ENCODE results near the gene IHH. TPM values are rescaled to one million over a fixed set of nuclear protein-coding genes. Genes with fewer than 3 reads are reported as not detected.

The IHH gene
- total RNA-seq, 2 experiments from 2014 or later, result not detected

DNA sequence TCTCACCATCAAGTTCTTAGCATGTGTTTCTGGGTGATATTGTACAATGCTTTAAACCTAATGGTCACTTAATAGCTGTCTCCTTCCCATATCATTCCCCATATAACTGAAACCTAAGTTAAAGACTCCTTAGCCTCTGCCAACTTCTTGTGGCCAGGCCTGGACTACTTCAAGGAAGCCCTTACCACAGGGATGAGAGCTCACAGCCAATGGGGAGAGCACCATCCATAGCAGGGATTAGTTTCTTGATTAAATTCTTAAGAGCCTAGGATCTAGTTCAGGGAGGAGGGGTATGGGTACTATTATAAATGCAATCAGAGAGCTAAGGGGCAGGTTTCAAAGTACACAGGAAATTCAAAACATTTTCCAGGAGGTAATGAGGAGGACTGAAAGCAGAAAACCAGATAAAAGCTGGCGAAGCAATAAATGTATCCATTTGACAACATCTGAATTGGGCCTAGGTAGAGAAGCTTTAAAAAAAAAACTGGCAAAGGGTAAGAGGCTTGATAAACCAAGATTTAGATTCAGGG, 34.8 kb upstream of the IHH start:
- no peak for ATAC-seq (ENCODE audit: poor library complexity)
- CTCF ChIA-PET, result no interaction called here
- no peaks in the 10 kb centered on the region for H3K27me3 Mint-ChIP-seq
- Histone ChIP-seq H3K4me1 (ENCODE audit: insufficient read depth, low read length) (no peaks in the 10 kb centered on the region), H3K4me3 (ENCODE audit: low read length) (no peak overlapping the region), H3K27me3 (ENCODE audit: control insufficient read depth in 1 of 2, insufficient read depth in 2 of 2, low read length in 2 of 2) (no peaks in the 10 kb centered on the region), H3K27ac (ENCODE audit: low read depth in 1 of 2, low read length in 2 of 2) (no peak overlapping the region), H3K36me3 (ENCODE audit: insufficient read depth, low read length) (peaks cover 32% of the 10 kb centered on the region), H3K9me3 (ENCODE audit: control insufficient read depth in 1 of 2, insufficient read depth in 1 of 2, low read length in 2 of 2) (no peaks in the 10 kb centered on the region)
- H3K36me3 Mint-ChIP-seq (ENCODE audit: low read depth), result peaks cover 24% of the 10 kb centered on the region
- DNase-seq, result no peak
- POLR2A ChIA-PET, result no interaction called here
- H3K4me3 Mint-ChIP-seq, result no peak overlapping the region
- H3K9me3 Mint-ChIP-seq, result no peaks in the 10 kb centered on the region
- intact Hi-C loops (cut with DNase I, micrococcal nuclease), result no loop called here
- H3K4me1 Mint-ChIP-seq (ENCODE audit: low read depth), result no peaks in the 10 kb centered on the region
- H3K27ac Mint-ChIP-seq, result no peak overlapping the region
- TF ChIP-seq, protein P1, sequence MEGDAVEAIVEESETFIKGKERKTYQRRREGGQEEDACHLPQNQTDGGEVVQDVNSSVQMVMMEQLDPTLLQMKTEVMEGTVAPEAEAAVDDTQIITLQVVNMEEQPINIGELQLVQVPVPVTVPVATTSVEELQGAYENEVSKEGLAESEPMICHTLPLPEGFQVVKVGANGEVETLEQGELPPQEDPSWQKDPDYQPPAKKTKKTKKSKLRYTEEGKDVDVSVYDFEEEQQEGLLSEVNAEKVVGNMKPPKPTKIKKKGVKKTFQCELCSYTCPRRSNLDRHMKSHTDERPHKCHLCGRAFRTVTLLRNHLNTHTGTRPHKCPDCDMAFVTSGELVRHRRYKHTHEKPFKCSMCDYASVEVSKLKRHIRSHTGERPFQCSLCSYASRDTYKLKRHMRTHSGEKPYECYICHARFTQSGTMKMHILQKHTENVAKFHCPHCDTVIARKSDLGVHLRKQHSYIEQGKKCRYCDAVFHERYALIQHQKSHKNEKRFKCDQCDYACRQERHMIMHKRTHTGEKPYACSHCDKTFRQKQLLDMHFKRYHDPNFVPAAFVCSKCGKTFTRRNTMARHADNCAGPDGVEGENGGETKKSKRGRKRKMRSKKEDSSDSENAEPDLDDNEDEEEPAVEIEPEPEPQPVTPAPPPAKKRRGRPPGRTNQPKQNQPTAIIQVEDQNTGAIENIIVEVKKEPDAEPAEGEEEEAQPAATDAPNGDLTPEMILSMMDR (IDR thresholded peaks at IDR 0.05), result no peak

DNA sequence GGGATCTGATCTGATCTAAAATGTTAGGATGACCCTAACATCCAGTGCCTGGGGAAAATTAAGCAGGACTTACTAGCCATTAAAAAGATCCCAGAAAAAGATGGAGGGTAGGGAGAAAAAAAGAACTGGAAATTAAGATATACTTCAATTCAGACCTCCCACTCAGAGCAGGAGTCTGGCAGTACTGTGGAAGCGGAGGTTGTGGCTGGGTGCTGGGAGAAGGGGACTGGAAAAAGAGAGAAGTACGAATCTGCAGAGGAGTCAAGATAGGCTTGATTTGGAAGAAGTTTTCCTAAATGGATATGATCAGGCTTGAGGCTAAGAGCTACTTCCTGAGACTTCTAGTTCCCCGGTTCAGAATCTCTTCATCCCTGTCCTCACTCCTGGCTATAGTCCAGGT, 33.5 kb upstream of the IHH start:
- Histone ChIP-seq H3K4me1 (ENCODE audit: insufficient read depth, low read length) (no peaks in the 10 kb centered on the region), H3K27ac (ENCODE audit: low read depth in 1 of 2, low read length in 2 of 2) (no peak overlapping the region), H3K9me3 (ENCODE audit: control insufficient read depth in 1 of 2, insufficient read depth in 1 of 2, low read length in 2 of 2) (no peaks in the 10 kb centered on the region), H3K36me3 (ENCODE audit: insufficient read depth, low read length) (peaks cover 23% of the 10 kb centered on the region), H3K27me3 (ENCODE audit: control insufficient read depth in 1 of 2, insufficient read depth in 2 of 2, low read length in 2 of 2) (no peaks in the 10 kb centered on the region), H3K4me3 (ENCODE audit: low read length) (no peak overlapping the region)
- peaks cover 37% of the 10 kb centered on the region for H3K36me3 Mint-ChIP-seq (ENCODE audit: low read depth)
- DNase-seq, result no peak
- no peak for ATAC-seq (ENCODE audit: poor library complexity)
- H3K4me3 Mint-ChIP-seq, result no peak overlapping the region
- intact Hi-C loops (cut with DNase I, micrococcal nuclease), result no loop called here
- H3K4me1 Mint-ChIP-seq (ENCODE audit: low read depth), result no peaks in the 10 kb centered on the region
- no peaks in the 10 kb centered on the region for H3K9me3 Mint-ChIP-seq
- ChIA-PET CTCF (no interaction called here), POLR2A (no interaction called here)
- TF ChIP-seq, protein P1 (IDR thresholded peaks at IDR 0.05), result no peak
- H3K27ac Mint-ChIP-seq, result no peak overlapping the region
- H3K27me3 Mint-ChIP-seq, result no peaks in the 10 kb centered on the region

DNA sequence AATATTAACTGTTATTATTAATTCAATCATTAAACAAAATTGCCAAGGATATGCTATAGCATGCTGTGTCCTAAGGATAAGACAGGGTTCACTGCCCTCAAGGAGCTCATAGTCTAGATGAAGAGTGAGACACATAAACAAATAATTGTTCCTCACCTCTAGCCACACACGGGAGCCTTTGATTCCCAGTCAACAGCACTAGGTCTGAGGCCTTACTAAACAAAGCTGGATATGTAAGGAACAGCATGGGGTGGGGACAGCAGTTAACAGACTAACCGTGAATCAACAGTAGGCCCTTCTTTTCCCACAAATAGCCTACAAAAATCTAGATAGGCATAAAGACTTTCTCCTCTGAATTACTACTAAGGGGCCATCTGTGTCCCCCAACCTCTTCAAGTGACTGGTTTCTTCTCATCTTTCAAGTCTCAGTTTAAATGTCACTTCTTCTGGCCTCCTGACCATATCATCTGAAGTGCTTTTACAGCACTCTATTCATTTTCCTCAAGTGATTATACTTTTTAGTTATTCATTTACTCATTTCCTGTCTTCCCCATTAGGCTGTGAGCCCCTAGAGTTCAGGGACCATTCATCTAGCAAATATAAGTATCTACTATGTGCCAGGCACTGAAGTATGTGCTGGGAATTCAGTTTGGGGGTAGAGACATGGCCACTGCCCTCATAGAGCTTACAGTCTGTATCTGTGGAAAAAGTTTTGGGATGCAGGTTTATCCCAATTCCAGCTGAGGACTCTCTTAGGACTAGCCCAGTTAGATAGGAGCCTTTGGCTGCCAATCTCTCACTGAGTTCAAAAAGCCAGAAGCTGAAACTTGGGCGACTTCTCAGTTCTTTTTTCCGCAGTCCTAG, 29.9 kb upstream of the IHH start:
- H3K36me3 Mint-ChIP-seq (ENCODE audit: low read depth), result peaks cover 51% of the 10 kb centered on the region
- TF ChIP-seq, protein P1 (IDR thresholded peaks at IDR 0.05), result no peak
- H3K27me3 Mint-ChIP-seq, result no peaks in the 10 kb centered on the region
- no peaks in the 10 kb centered on the region for H3K9me3 Mint-ChIP-seq
- no peaks in the 10 kb centered on the region for H3K4me1 Mint-ChIP-seq (ENCODE audit: low read depth)
- no peak overlapping the region for H3K27ac ChIP-seq (ENCODE audit: low read depth in 1 of 2, low read length in 2 of 2)
- POLR2A ChIA-PET, result no interaction called here
- no peaks in the 10 kb centered on the region for H3K4me1 ChIP-seq (ENCODE audit: insufficient read depth, low read length)
- no peaks in the 10 kb centered on the region for H3K27me3 ChIP-seq (ENCODE audit: control insufficient read depth in 1 of 2, insufficient read depth in 2 of 2, low read length in 2 of 2)
- H3K4me3 ChIP-seq (ENCODE audit: low read length), result no peak overlapping the region
- no peak overlapping the region for H3K27ac Mint-ChIP-seq
- peaks cover 0 to 3% of the 10 kb centered on the region in 2 experiments for H3K9me3 ChIP-seq (ENCODE audit: control insufficient read depth in 1 of 2, insufficient read depth in 1 of 2, low read length in 2 of 2)
- CTCF ChIA-PET, result interaction anchor here (1.4 kb wide), 1 partner anchor 13 kb away, joined by 3 read pairs; no protein-coding TSS in a partner anchor
- H3K36me3 ChIP-seq (ENCODE audit: insufficient read depth, low read length), result peaks cover 18% of the 10 kb centered on the region
- intact Hi-C loops (cut with DNase I, micrococcal nuclease), result no loop called here
- ATAC-seq (ENCODE audit: poor library complexity), result no peak
- H3K4me3 Mint-ChIP-seq, result no peak overlapping the region
- DNase-seq, result no peak
